IgD-negative memory B cell (primary cell): ENCODE measurements around the gene LIPE. TPM values are rescaled to one million over a fixed set of nuclear protein-coding genes. Genes with fewer than 3 reads are reported as not detected.
A peak's percentile ranks its signal among the peaks of the same experiment; 100 is the strongest.

Source experiments
- H3K27ac Mint-ChIP-seq, 3 donors: one replicate each; pipeline ENCODE4 v1.8.0; 2020 to 2022; ENCODE audit warnings: mild to moderate bottlenecking in 3 of 3, mixed read lengths in 3 of 3, moderate library complexity in 1 of 3
- H3K27me3 Mint-ChIP-seq: one replicate; pipeline ENCODE4 v1.8.0; 2021; ENCODE audit warnings: mixed read lengths
- H3K36me3 Mint-ChIP-seq: one replicate; pipeline ENCODE4 v1.8.0; 2020; ENCODE audit warnings: mild to moderate bottlenecking, mixed read lengths
- H3K4me1 Mint-ChIP-seq, 3 donors: one replicate each; pipeline ENCODE4 v1.8.0; 2020 to 2022; ENCODE audit warnings: mixed read lengths in 3 of 3, mild to moderate bottlenecking in 1 of 3
- H3K4me3 Mint-ChIP-seq, 4 donors: one replicate each; pipeline ENCODE4 v1.8.0; 2020 to 2022; ENCODE audit warnings: mild to moderate bottlenecking in 4 of 4, mixed read lengths in 4 of 4, moderate library complexity in 3 of 4
- H3K9me3 Mint-ChIP-seq, 3 donors: one replicate each; pipeline ENCODE4 v1.8.0; 2020 to 2021; ENCODE audit warnings: mixed read lengths in 3 of 3, mild to moderate bottlenecking in 1 of 3
- polyA plus RNA-seq: library from polyadenylated mRNA; unstranded; fragments of 300-500 nt; fragmentation: Illumina TruSeq; gene quantifications from one replicate; pipeline ENCODE4 v1.2.3, GENCODE V29; 2021

Gene LIPE
- polyA plus RNA-seq, 1 donor from 2014 or later, result 15.0 TPM

DNA sequence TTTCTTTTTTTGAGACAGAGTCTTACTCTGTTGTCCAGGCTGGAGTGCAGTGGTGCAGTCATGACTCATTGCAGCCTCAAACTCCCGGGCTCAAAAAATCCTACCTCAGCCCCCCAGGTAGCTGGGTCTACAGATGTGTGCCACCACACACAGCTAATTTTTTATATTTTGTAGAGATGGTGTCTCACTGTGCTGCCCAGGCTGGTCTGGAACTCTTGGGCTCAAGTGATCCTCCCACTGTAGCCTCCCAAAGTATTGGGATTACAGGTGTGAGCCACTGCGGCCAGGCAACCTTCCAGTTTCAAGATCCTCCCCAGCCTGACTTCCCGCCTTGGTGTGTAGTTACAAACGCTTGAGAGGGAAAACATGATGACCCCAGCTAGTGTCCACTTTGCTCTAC, 59.3 kb downstream of the LIPE start:
- H3K4me1 Mint-ChIP-seq, result peaks cover 18 to 34% (median 29%) of the 10 kb centered on the region in 3 donors
- peak overlapping the region in 1 of 4 donors; percentile 6 for H3K4me3 Mint-ChIP-seq
- H3K27ac Mint-ChIP-seq, result peak overlapping the region in 1 of 3 donors; percentile 56
- no peaks in the 10 kb centered on the region for H3K9me3 Mint-ChIP-seq
- H3K36me3 Mint-ChIP-seq, result peaks cover 2% of the 10 kb centered on the region
- no peaks in the 10 kb centered on the region for H3K27me3 Mint-ChIP-seq

DNA sequence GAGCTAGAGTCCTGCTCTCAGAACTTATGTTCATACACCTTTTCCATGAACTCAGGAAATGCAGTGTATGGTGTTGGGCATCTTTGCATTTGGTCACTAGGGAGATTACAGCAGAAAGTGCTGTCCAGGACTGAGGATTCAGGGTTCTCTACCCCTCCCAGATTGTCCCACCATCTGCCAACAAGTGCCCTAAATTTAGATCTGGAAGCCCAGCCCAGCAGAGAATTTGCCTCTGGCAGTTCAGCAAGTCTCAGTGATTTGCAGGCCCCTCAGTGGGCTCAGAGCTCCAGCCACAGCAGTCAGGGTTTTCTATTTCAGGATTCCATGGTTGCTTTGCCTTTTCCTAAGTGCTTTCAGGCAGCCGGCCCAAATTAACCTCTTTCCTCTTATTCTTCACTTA, 60.5 kb downstream of the LIPE start:
- H3K27me3 Mint-ChIP-seq, result no peaks in the 10 kb centered on the region
- H3K9me3 Mint-ChIP-seq, result no peaks in the 10 kb centered on the region
- peak overlapping the region in 2 of 3 donors; percentile 31 to 60 for H3K27ac Mint-ChIP-seq
- peaks cover 18 to 34% (median 28%) of the 10 kb centered on the region in 3 donors for H3K4me1 Mint-ChIP-seq
- peaks cover 2% of the 10 kb centered on the region for H3K36me3 Mint-ChIP-seq
- H3K4me3 Mint-ChIP-seq, result peak overlapping the region in 1 of 4 donors; percentile 68

DNA sequence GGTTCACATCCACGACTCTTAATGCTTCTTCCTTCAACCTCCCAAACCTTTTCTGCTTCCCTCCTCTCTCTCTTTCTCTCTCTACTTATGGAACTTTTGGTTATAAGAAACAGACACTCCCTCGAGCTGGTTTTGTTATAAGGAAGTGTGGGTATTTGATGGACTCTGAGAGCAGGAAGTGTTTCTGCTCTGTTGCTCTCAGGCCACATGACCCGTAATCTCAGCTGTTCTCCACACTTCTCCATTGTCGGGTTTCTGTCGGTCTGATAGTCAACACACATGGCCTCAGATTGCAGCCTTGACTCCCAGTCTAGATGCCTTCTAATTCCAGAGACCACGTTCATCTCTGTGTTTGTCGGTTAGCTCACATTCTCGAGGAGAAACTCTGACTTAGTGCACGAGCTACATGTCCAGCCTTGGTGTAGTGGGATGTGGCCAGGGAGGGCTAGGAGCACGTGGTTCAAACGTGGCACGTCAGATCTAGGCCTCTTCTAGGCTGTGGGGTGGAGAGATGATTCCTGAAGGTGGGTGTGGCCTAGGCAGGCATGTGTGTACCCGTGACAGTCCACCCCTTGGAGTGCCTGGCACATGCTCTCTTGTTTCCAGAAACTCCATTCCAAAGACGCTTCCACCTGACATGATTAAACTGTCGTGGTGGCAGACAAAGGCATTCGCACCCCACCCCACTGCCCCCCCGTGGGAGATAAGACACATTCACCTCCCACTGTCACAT, 63.4 kb downstream of the LIPE start:
- no peaks in the 10 kb centered on the region for H3K9me3 Mint-ChIP-seq
- H3K4me3 Mint-ChIP-seq, result peak overlapping the region; percentile 6 to 77 (median 30)
- peak overlapping the region; percentile 82 to 96 (median 83) for H3K27ac Mint-ChIP-seq
- peaks cover 18 to 31% (median 29%) of the 10 kb centered on the region in 3 donors for H3K4me1 Mint-ChIP-seq
- H3K27me3 Mint-ChIP-seq, result no peaks in the 10 kb centered on the region
- H3K36me3 Mint-ChIP-seq, result peaks cover 5% of the 10 kb centered on the region

DNA sequence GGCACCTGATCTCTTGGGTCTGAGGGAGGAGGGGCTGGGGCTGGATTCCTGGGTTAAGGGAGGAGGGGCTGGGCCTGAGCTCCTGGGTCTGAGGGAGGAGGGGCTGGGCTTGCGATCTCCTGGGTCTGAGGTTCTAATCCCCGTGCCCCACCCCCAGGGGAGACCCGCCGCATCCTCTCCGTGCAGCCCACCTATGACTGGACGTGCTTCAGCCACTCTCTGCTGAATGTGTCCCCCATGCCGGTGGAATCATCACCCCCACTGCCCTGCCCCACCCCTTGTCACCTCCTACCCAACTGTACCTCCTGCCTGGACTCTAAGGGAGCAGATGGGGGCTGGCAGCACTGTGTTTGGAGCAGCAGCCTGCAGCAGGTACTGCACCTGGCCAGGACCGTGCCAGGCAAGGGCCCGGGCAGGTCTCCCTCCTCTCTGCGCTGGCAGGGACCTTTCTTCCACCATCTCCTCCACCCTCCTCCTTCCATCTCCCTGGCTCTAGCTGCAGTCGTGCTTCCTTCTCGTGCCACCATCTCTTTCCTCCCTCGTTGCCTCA, 64.2 kb downstream of the LIPE start:
- Mint-ChIP-seq H3K9me3 (no peaks in the 10 kb centered on the region), H3K27me3 (no peaks in the 10 kb centered on the region), H3K4me1 (peaks cover 18 to 30% (median 29%) of the 10 kb centered on the region in 3 donors), H3K36me3 (peaks cover 5% of the 10 kb centered on the region), H3K4me3 (peak overlapping the region in 1 of 4 donors; percentile 77), H3K27ac (peak overlapping the region in 2 of 3 donors; percentile 82 to 96)

DNA sequence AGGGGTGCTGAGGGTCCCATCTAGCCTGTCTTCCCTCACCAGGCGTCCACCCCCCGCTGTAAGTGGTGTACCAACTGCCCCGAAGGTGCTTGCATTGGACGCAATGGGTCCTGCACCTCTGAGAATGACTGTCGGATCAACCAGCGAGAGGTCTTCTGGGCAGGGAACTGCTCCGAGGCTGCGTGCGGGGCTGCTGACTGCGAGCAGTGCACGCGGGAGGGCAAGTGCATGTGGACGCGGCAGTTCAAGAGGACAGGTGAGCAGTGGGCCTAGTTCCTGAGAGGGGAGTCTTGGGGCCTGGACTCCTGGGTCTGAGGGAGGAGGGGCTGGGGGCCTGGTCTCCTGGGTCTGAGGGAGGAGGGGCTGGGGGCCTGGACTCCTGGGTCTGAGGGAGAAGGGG, 64.8 kb downstream of the LIPE start:
- H3K27ac Mint-ChIP-seq, result no peak overlapping the region
- H3K4me1 Mint-ChIP-seq, result peaks cover 18 to 30% (median 27%) of the 10 kb centered on the region in 3 donors
- H3K4me3 Mint-ChIP-seq, result no peak overlapping the region
- peaks cover 5% of the 10 kb centered on the region for H3K36me3 Mint-ChIP-seq
- H3K27me3 Mint-ChIP-seq, result no peaks in the 10 kb centered on the region
- no peaks in the 10 kb centered on the region for H3K9me3 Mint-ChIP-seq

DNA sequence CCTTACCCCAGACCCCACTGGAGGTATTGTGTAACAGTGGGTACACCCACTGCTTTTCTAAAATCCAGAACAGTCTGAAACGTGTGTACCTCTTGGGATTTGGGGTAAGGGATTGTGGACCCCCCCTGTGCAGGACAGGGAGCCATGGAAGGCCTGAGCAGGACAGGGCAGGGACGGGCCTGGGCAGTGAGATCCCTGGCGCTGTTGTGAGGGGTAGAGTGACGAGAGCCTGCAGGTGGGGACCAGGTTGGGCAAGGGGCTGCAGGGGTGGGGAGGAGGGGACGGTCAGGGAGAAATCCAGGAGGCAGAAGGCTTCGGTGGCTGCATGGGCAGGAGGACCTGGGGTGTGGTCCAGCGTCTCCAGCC, 65.7 kb downstream of the LIPE start:
- peaks cover 5% of the 10 kb centered on the region for H3K36me3 Mint-ChIP-seq
- no peaks in the 10 kb centered on the region for H3K9me3 Mint-ChIP-seq
- no peaks in the 10 kb centered on the region for H3K27me3 Mint-ChIP-seq
- H3K4me1 Mint-ChIP-seq, result peaks cover 15 to 26% (median 24%) of the 10 kb centered on the region in 3 donors
- H3K4me3 Mint-ChIP-seq, result peak overlapping the region in 1 of 4 donors; percentile 39
- H3K27ac Mint-ChIP-seq, result peak overlapping the region in 1 of 3 donors; percentile 74

DNA sequence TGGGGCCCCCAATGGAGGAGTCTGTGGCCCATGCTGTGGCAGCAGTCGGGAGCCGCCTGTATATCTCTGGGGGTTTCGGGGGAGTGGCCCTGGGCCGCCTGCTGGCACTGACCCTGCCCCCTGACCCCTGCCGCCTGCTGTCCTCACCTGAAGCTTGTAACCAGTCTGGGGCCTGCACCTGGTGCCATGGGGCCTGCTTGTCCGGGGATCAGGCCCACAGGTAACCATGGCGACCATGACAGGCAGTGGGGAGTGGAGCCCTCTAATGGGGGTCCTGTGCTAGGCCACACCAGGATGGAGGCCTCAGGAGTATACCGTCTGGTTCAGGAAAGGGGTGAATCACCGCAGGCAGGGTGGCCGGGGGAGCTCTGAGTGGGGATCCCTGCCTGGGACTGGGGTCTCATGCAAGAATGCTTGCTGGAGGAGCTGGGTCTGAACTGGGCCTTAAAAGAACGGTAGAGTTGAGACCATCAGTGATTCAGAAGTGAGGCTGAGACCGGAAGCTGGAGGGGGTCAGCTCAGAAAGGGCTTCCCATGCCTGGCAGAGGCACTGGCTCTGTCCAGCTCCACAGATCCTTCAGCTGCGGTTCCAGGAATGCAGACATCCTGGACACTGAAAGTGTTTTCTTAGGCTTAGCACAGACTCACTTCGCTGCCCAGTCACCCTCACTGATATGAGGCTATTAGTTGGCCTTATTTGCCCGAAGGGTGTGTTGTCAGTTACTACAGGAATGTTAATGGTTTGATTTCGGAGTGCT, 66.2 kb downstream of the LIPE start:
- Mint-ChIP-seq H3K27ac (no peak overlapping the region), H3K4me3 (no peak overlapping the region), H3K27me3 (no peaks in the 10 kb centered on the region), H3K9me3 (no peaks in the 10 kb centered on the region), H3K4me1 (peaks cover 14 to 25% (median 22%) of the 10 kb centered on the region in 3 donors), H3K36me3 (peaks cover 5% of the 10 kb centered on the region)

DNA sequence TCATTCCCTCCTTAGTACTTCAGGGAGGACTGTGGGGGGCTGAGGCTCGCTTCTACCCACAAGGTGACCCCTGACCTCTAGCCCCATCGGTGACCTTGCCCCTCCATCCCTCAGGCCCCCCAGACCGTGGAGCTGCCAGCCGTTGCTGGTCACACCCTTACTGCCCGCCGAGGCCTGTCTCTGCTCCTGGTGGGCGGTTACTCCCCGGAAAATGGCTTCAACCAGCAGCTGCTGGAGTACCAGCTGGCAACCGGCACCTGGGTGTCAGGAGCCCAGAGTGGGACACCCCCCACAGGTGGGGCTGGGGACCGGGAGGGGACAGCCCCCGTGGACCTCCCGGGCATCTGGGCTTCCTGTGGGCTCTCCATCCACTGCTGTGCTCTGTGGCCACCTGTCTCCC, 69.9 kb downstream of the LIPE start:
- peaks cover 11% of the 10 kb centered on the region for H3K36me3 Mint-ChIP-seq

DNA sequence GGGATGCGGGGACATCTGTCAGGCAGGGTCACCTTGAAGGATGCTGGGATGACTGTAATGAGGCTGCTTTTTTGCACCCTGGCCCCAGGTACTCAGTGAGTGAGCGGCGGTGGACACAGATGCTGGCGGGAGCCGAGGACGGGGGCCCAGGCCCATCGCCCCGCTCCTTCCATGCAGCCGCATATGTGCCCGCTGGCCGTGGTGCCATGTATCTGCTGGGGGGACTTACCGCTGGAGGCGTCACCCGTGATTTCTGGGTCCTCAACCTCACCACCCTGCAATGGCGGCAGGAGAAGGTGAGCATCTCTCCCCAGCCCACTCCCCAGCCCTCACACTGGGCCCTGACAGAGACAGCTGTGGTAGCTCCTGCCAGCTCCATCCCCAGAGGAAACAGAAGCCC, 70.5 kb downstream of the LIPE start:
- H3K4me3 Mint-ChIP-seq, result no peak overlapping the region
- no peaks in the 10 kb centered on the region for H3K9me3 Mint-ChIP-seq
- peaks cover 14% of the 10 kb centered on the region for H3K36me3 Mint-ChIP-seq
- no peaks in the 10 kb centered on the region for H3K27me3 Mint-ChIP-seq
- H3K27ac Mint-ChIP-seq, result no peak overlapping the region
- peaks cover 0 to 9% (median 6%) of the 10 kb centered on the region in 3 donors for H3K4me1 Mint-ChIP-seq

More for the DNA sequence above, 69.9 kb downstream of the LIPE start:
- H3K9me3 Mint-ChIP-seq, result no peaks in the 10 kb centered on the region
- H3K27ac Mint-ChIP-seq, result no peak overlapping the region
- peaks cover 0 to 9% (median 3%) of the 10 kb centered on the region in 3 donors for H3K4me1 Mint-ChIP-seq
- no peaks in the 10 kb centered on the region for H3K27me3 Mint-ChIP-seq
- H3K4me3 Mint-ChIP-seq, result no peak overlapping the region

DNA sequence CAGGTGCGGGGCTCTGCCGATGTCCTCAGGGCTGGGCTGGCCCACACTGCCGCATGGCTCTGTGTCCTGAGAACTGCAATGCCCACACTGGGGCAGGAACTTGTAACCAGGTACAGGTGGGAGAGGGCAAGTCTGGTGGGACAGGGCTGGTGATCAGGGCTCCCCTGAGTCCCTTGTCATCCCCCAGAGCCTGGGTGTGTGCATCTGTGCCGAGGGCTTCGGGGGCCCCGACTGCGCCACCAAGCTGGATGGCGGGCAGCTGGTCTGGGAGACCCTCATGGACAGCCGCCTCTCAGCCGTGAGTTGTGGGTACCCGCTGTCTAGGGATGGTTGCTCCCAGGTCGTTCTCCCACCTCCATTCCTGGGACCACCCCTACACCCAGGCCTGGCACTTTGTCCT, 71.3 kb downstream of the LIPE start:
- no peaks in the 10 kb centered on the region for H3K27me3 Mint-ChIP-seq
- peaks cover 12% of the 10 kb centered on the region for H3K36me3 Mint-ChIP-seq
- no peaks in the 10 kb centered on the region for H3K9me3 Mint-ChIP-seq
- no peak overlapping the region for H3K27ac Mint-ChIP-seq
- no peak overlapping the region for H3K4me3 Mint-ChIP-seq
- H3K4me1 Mint-ChIP-seq, result peaks cover 0 to 6% (median 6%) of the 10 kb centered on the region in 3 donors

DNA sequence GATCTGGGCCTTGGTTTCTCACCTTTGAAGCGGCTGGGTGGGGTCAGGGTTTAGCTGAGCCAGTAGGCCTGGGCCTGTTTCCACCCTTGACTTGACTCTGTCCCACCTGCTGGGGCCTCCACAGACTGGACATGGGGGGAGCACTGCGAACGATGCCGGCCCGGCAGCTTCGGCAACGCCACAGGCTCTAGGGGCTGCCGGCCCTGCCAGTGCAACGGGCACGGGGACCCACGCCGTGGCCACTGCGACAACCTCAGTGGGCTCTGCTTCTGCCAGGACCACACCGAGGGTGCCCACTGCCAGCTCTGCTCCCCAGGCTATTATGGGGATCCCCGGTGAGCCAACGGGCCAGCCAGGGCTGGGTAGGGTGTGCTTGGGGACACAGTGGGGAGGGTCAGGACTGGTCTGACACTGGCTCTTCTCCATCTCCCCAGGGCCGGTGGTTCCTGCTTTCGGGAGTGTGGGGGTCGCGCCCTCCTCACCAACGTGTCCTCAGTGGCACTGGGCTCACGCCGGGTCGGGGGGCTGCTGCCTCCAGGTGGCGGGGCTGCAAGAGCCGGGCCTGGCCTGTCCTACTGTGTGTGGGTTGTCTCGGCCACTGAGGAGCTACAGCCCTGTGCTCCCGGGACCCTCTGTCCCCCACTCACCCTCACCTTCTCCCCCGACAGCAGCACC, 73.7 kb downstream of the LIPE start:
- Mint-ChIP-seq H3K4me1 (peaks cover 0 to 6% (median 5%) of the 10 kb centered on the region in 3 donors), H3K27ac (no peak overlapping the region), H3K36me3 (peaks cover 13% of the 10 kb centered on the region), H3K4me3 (peak overlapping the region in 1 of 4 donors; percentile 52), H3K9me3 (no peaks in the 10 kb centered on the region), H3K27me3 (no peaks in the 10 kb centered on the region)

DNA sequence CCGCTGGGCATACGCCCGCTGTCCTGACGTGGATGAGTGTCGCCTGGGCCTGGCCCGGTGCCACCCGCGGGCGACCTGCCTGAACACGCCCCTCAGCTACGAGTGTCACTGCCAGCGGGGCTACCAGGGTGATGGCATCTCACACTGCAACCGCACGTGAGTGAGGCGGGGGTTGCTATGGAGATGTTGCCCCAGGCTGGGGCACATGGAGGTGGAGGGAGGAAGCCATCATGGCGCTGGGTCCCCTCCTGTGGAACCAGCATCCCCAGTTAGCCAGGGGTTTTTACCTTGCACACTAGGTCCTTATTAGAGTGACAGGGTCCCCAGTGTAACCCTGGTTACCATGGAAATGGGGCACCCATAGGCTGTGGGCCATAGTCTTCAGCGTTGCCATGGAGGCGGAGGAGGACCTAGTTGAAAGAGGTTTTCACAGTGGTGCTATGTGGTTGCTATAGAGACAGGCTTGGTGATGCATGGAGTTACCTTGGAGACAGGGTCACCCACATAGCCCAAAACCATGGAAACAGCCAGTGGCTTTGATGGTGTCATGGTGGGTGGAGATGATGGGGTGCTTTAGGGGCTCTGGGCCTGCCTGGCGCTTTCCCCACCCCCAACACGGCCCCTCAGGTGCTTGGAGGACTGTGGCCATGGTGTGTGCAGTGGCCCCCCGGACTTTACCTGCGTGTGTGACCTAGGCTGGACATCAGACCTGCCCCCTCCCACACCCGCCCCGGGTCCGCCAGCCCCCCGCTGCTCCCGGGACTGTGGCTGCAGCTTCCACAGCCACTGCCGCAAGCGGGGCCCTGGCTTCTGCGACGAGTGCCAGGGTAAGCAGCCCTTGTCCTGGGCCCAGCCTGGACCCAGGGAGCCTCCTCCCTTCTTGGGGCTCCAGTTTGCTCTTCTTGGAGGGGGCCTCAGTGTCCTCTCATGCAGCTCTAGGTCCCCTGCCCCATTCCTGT, 74.6 kb downstream of the LIPE start:
- Mint-ChIP-seq H3K27me3 (no peaks in the 10 kb centered on the region), H3K27ac (no peak overlapping the region), H3K36me3 (peaks cover 13% of the 10 kb centered on the region), H3K4me1 (peaks cover 0 to 6% (median 5%) of the 10 kb centered on the region in 3 donors), H3K9me3 (no peaks in the 10 kb centered on the region), H3K4me3 (peak overlapping the region in 1 of 4 donors; percentile 52)
